Measurements from ENCODE around the gene EPOP.
"Not testable (repeated sequence)": the region's sequence is repeated elsewhere in the genome, so short reads cannot be mapped to it uniquely, and the experiment has no call there.

The EPOP gene

DNA sequence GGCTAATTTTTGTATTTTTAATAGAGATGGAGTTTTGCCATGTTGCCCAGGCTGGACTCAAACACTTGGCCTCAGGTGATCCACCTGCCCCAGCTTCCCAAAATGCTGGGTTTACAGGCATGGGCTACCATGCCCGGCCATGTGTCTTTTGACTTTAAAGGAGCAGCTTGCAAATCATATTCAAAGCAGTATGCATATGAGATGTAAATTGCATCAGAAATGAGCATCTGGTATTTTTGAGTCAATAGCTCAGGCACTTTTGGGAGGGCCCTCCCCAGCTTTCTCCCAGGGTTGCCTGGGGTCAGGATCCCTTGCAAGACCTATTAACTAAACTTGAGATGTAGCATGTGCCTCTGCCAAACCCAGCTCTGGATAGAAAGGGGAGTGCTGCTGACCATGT lies 21.5 kb downstream of the EPOP start:
- no peak for DNase-seq (ENCODE audit: low read depth)

DNA sequence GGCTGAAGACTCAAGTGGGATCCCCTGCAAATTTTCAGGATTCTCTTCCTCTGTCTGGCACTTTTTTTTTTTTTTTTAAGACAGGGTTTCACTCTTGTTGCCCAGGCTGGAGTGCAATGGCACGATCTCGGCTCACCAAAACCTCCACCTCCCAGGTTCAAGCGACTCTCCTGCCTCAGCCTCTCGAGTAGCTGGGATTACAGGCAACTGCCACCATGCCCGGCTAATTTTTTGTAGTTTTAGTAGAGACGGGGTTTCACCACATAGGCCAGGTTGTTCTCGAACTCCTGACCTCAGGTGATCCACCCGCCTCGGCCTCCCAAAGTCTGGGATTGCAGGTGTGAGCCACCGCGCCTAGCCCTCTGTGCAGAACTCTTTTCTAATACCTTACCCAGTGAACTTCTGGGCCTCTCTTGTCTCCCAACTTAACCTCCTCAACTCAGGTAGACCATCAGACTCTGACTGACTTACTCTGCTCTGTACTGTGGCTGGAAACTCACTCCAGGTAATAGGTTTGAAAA lies 24.0 kb downstream of the EPOP start:
- not testable (repeated sequence) for DNase-seq (ENCODE audit: low read depth)

DNA sequence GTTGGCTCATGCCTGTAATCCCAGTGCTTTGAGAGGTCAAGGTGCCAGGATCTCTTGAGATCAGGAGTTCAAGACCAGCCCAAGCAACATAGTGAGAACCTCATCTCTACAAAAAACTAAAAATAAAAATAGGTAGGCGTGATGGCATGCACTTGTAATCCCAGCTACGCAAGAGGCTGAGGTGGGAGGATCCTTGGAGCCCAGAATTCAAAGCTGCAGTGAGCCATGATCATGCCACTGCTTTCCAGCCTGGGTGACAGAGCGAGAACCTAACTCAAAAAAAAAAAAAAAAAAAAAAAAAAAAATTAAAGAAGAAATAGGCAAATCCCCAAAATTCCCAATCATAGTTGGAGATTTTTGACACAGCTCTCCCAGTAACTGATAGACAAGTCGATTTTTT lies 36.8 kb downstream of the EPOP start:
- DNase-seq (ENCODE audit: low read depth), result no peak

DNA sequence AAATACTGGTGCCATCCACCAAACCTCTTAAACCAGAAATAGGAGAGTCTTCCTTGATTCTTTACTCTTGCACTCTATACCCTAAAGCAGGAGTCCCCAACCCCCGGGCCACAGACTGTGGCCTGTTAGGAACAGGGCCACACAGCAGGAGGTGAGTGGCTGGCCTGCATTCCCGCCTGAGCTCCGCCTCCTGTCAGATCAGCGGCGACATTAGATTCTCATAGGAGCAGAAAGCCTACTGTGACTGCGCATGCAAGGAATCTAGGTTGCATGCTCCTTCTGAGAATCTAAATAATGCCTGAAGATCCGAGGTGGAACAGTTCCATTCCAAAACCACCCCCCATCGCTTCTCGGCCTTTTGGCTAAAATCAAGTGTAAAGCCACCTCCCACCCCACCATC lies 38.7 kb downstream of the EPOP start:
- DNase-seq (ENCODE audit: low read depth), result no peak

DNA sequence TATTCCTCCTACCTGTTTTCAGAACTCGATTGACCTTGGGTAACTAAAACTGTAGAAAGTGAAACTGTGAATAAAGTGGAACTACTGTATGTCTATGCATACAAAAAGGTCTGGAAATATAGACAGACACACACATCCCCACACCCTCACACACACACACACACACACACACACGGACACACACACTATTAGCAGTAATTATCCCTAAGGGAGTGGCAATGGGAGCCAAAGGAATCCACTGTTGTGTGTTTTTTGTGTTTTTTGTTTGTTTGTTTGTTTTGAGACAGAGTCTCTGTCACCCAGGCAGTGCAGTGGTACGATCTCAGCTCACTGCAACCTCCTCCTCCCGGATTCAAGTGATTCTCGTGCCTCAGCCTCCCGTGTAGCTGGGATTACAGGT lies 42.4 kb downstream of the EPOP start:
- DNase-seq (ENCODE audit: low read depth), result no peak

DNA sequence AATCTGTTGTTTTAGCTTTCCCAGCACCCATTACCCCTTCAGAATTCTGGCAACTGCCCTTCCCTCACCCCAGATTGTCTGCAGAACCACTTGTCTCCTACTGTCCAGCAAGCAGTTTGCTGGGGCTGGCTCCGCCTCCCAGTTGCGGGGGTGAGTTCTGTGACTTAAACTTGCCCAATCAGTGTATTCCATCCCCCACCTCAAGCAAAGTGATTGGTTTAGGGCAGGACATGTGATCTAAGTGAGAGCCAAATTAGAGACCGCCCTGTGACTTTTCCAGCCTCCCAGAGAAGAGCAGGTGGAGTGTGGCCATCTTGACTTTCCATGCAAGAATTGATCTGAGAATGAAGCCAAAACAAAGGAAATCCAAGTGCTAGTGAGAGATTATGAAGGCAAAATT lies 46.3 kb downstream of the EPOP start:
- DNase-seq (ENCODE audit: low read depth), result no peak

DNA sequence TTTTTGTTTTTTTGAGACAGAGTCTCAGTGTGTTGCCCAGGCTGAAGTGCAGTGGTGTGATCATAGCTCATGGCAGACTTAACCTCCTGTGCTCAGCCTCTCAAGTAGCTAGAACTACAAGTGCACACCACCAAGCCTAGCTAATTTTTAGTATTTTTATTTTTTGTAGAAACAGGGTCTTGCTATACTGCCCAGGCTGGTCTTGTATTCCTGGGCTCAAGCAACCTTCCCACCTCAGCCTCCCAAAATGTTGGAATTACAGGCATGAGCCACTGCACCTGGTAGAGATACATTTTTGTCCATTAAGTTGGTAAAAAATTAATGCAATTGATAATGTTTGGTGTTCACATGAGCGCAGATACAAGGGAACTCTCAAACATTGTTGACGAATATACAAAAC lies 46.8 kb downstream of the EPOP start:
- no peak for DNase-seq (ENCODE audit: low read depth)

DNA sequence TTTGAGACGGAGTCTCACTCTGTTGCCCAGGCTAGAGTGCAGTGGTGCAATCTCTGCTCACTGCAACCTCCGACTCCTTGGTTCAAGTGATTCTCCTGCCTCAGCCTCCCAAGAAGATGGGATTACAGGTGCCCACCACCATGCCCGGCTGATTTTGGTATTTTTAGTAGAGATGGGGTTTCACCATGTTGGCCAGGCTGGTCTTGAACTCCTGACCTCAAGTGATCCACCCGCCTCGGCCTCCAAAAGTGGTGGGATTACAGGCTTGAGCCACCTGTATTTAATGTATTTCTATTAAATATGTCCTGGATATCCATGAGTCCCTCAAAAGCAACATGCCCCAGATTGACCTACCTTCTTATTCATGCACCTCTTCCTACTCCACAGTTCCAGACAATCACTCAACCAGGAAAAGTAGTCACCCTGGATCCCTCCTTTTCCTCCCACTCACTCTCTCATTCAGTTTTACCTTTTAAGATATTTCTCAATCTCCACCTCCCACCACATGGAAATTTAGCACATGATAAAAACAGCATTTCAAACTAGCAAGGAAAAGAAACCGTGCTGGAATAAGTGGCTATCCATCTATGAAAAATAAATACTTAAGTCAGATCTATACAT lies 48.0 kb downstream of the EPOP start:
- DNase-seq (ENCODE audit: low read depth), result not testable (repeated sequence)

DNA sequence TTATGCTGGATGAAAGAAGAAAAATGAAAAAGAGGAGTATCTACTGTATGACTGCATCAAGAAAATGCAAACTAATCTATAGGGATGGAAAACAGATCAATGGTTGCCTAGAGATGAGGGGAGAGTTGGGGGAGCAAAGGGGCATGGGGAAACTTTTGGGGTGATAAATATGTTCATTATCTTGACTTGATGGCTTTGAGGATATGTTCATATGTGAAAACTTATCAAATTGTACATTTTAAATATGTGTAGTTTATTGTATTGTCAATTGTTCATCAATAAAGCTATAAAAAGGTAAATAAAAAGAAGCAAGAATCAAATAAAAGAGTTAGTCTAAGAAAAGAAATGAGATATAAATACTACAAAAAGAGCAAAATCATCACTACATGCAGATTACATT lies 49.3 kb downstream of the EPOP start:
- DNase-seq (ENCODE audit: low read depth), result no peak

DNA sequence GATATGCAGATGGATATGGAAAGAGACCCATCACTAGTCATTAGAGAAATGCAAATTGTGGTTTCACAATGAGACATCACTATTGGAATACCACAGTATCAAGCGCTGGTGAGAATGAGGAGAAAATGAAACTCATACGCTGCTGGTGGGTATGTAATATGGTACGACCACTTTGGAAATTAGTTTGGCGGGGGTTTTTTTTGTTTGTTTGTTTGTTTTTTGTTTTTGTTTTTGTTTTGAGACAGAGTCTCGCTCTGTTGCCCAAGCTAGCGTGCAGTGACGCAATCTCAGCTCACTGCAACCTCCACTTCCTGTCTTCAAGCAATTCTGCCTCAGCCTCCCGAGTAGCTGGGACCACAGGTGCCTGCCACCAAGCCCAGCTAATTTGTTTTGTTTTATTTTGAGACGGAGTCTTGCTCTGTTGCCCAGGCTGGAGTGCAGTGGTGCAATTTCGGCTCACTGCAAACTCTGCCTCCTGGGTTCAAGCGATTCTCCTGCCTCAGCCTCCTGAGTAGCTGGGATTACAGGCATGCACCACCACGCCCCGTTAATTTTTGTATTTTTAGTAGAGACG lies 49.9 kb downstream of the EPOP start:
- not testable (repeated sequence) for DNase-seq (ENCODE audit: low read depth)
